Transverse colon (tissue), 4 donors: ENCODE measurements around the gene PTPRD.

Source experiments
- CTCF ChIP-seq, 5 experiments: fragments of 200-600 bp in 3 of 5; fragments of 450-650 bp in 2 of 5; sonication (generic) in 3 of 5; IDR thresholded peaks; 1 replicate in 2 of 5; 2 replicates in 3 of 5; pipeline ENCODE4 v1.5.1; 2016 to 2017; ENCODE audit warnings: antibody characterized with exemption in 5 of 5, inconsistent platforms in 3 of 5, mild to moderate bottlenecking in 2 of 5, moderate library complexity in 1 of 5
- EP300 ChIP-seq: sonication (generic); formaldehyde crosslinking; IDR thresholded peaks from one replicate; pipeline ENCODE4 v1.6.1; 2017; ENCODE audit warnings: antibody characterized with exemption, low read depth
- POLR2AphosphoS5 ChIP-seq, 3 donors: sonication (generic); formaldehyde crosslinking; IDR thresholded peaks; one replicate each; pipeline ENCODE4 v1.6.1; 2016; ENCODE audit warnings: antibody characterized with exemption in 3 of 3

GRCh38 chr9:9478741-9479140 lies 1134.1 kb downstream of the PTPRD start:
- TF ChIP-seq CTCF (IDR thresholded peaks at IDR 0.05) (no peak), EP300 (no peak), POLR2AphosphoS5 (IDR thresholded peaks at IDR 0.05) (no peak)
